Measurements from ENCODE around the gene PTGDS. TPM values are rescaled to one million over a fixed set of nuclear protein-coding genes. Genes with fewer than 3 reads are reported as not detected.
A peak's percentile ranks its signal among the peaks of the same experiment; 100 is the strongest.

Gene PTGDS
- polyA plus RNA-seq, 1 donor, result 61.3 TPM

DNA sequence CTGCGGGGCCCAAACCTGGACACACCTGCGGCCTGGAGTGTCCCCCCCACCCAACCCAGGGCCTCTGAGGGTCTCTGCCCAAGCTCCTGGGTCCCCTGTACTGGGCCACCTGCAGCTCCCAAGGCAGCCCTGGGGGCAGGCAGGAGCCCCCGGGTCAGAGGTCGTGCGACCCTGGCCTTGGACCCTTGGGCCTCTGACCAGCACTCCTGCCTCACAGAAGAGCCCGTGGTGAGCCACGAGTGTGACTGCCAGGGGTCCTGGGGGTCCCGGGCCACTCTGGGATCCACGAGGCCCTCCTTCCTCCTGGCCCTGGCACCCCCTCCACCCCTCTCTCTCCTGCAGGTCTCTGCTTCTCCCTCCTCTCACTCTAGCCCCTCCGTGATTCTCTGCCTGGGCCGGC, 5.0 kb upstream of the PTGDS start:
- no peak for DNase-seq

- DNase-seq, result no peak
Measured at GRCh38 chr9:136972743-136973142, 4.6 kb upstream of the PTGDS start.

GRCh38 chr9:136973618-136974617, 3.4 kb upstream of the PTGDS start:
- no peak for DNase-seq

- no peak for DNase-seq
Measured at GRCh38 chr9:136974817-136975535, 2.3 kb upstream of the PTGDS start.

DNA sequence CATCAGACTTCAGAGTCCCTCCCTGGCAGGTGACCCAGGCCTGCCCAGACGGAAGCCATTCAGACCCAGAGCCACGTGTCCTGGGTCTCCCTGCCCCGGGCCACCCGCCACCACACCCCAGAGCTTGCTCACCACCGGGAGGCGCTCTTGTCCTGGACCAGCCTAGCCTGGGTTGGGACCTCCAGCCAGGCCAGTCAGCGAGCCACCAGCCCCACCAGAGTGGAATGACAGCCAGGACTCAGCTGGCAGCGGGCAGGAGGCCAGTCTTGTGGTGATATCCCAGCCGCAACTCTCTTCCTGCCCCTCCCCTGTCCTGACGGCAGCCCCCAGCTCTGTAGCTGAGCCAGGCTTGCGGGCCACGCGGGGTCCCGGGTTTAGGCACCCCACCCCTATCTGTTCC, 1.7 kb upstream of the PTGDS start:
- no peak for DNase-seq

GRCh38 chr9:136977649-136978072, 357 bp downstream of the PTGDS start:
- DNase-seq, result no peak

DNA sequence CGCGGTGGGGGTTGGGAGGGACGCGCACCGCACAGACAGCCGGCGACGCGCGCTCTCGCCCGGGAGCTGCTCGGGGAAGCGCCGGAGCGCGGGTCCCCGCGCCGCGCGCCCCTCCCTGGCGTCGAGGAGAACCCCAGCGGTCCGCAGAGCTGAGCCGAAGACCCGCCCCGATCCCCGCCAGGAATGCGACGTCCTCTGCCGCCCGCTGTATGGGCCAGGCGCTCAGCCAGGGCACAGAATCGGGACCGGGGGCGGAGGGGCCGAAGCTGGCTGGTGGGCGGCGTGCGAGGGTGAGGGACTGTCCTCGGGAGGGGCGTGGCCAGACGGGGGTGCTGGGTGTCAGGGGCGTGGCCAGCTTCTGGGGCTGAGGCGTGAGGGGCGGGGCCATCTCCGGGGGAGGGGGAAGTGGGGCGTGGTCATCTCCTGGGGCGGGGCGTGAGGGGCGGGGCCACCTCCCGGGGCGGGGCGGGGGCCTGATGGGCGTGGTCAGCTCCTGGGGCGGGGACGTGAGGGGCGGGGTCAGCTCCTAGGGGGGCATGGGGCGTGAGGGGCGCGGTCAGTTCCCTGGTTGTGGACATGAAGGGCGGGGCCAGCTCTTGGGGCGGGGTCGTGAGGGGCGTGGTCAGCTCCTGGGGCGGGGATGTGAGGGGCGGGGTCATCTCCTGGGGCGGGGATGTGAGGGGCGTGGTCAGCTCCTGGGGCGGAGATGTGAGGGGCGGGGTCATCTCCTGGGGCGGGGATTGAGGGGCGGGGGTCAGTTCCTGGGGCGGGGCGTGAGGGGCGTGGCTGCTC, 965 bp downstream of the PTGDS start:
- DNase-seq, result peak; percentile 54

GRCh38 chr9:136978865-136979544, 1.7 kb downstream of the PTGDS start:
- DNase-seq, result no peak

DNA sequence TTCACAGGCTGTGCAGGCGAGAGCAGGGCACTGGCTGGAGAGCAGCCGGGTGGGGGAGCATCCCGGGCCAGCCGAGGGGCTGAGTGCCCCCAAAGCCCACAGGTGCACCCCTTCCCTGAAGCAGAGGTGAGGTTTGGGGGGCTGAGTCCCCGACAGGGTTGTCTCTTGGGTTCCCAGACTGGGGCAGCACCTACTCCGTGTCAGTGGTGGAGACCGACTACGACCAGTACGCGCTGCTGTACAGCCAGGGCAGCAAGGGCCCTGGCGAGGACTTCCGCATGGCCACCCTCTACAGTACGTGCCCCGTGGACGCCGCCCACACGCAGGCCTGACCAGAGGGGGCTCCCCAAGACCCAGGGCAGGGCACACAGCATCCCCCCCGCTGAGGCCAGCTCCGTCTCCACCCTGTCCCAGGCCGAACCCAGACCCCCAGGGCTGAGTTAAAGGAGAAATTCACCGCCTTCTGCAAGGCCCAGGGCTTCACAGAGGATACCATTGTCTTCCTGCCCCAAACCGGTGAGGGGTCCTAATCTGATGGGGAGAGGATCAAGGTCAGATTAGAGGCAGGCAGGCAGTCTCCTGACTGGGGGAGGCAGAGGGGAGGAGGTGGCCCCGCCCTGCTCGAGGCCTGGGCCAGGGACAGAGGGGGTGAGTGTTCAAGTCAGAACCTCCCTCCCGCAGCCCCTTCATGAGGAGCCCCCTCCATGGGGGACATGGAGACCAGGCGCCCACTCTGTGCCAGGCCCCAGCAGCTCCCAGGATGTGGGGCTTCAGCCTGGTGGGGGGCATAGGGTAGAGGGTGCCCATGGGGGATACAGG, 2.7 kb downstream of the PTGDS start:
- DNase-seq, result no peak

DNA sequence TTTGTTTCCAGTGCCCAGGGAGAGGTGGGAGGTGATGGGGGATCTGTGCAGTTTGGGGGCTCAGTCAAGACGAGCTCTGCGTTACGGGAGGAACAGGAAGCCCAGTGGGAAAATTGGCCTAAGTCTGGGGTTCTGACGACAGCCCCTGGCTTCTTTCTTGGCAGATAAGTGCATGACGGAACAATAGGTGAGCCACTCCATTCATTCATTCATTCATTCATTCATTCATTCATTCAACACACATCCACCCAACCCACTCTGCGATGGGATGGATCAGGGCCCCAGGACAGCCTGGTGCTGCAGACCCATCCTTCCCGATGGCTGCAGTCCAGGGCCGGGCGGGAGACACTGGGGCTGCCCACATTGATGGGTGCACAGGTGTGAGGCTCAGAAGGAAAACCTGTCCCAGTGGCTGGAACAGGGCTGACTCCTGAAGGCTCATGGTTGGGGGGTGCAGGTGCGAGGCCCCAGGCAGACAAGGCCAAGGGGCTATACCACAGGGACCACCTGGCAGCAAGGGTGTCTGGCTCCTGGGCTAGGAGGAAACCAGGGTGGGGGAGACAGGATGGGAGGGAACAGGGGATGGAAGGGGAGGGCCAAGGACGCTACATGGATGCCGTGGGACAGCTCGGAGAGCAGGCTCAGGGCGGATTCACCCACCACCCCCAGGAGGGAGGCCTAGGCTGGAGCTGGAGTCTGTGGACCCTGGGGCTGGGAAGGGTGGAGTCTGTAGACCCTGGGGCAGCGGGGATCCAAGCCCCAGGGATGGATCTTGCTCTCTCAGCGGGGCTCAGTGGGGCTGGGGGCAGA, 3.6 kb downstream of the PTGDS start:
- no peak for DNase-seq

GRCh38 chr9:136981588-136982231, 4.4 kb downstream of the PTGDS start:
- DNase-seq, result no peak

DNA sequence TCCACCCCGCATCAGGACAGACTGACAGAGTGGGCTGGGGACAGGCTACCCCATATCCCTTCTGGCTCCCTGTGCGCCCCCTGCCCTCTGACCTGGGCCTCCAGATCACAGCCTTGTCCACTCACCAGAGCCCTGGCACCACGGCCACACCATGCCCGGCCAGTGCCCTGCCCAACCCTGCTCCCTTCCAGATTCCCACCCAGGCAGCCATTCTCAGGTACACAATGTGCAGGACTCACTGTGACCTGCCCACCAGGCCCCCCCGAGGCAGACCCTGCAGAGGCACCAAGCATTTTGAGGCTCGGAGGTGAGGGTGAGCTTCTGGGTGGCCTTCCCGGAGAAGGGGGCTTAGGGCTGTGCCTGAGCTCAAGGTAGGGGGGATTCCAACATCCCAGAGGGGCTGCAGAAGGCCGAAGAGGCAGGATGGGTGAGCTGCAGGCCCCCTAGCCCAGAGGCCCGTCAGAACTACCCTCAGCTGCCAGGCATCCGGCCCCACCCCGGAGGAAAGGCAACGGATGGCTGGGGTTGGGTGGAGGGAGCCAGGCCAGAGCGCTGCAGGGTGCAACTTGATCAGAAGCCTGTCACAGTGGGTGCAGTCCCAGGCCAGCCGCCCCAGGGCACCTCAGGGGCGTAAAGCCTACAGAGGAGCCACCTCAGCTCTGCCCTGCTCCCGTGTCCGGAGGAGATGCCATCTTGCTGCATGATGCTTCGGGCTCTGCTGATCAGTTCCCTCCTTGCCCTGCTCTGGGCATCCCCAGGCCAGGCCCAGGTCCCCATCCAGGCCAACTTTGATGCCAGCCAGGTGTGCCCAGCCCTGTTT, 5.1 kb downstream of the PTGDS start, which contains the start of gene LCNL1:
Gene LCNL1, plus strand, starts transcription at position 762 of the 820 bp plus-strand sequence. CDS start 594 bp downstream, outside the sequence.
- no peak for DNase-seq

GRCh38 chr9:136983167-136983566, 5.9 kb downstream of the PTGDS start:
- no peak for DNase-seq

DNA sequence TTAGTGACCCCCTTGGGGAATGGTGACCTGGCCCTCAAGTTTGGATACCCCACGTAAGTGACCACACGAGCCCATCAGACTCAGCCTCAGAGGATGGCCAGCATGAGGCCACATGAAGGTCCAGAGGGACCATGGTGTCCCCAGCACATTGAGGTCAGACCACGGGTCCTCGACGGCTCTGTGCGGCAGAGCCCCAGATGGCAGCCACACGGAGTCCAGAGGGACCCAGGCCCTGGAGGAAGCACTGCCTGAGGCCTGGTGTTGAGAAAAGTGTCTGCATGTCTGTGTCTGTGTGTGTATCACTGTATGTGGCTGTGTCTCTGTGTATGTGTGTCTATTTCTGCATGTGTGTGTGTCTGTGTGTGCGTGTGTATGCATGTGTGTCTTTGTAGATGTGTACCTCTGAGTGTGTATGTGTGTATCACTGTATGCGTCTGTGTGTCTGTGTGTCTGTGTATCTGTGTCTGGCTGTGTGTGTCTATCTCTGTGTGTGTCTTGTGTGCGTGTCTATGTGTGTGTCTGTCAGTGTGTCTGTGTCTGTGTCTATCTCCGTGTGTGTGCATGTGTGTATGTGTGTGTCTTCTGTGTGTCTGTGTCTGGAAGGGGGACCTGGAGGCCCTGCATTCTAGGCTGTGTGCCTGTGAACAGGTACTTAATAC, 6.5 kb downstream of the PTGDS start:
- no peak for DNase-seq

- no peak for DNase-seq
Measured at GRCh38 chr9:136984464-136985026, 7.2 kb downstream of the PTGDS start.

DNA sequence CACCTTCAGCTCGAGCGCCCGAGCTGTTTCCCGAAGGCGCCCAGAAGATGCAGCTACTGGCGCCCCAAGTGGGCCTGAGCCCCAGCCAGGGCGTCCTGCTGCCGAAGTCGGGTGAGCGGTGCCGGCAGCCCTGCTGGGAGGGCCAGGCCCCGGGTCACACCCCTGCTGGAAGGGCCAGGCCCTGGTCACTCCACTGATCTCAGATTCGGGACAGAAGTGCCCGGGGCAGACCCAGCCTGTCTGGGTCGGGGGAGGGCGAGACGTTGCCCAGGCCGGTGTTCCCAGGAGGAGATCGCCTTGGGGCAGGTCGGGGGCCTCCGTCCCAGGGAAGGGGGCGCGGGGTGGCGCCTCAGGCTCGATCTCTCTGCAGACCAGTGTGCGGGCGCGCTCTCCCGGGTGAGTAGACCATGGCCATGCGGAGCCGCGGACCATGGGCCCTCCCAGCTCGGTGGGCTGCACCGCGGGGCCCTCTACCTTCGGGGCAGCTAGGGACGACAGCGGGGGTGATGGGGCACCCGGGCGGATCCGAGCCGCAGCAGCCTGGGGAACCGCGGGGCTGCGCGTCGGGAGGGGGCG, 7.8 kb downstream of the PTGDS start:
- DNase-seq, result no peak

GRCh38 chr9:136985853-136986252, 8.5 kb downstream of the PTGDS start:
- DNase-seq, result no peak
